ENCODE measurements around the gene GSG1L.

Gene GSG1L

GRCh38 chr16:27761816-27762215 is 301.7 kb downstream of the GSG1L start:
- ATAC-seq (replicated peaks), result no peak
- H3K27ac Mint-ChIP-seq, result no peak overlapping the region
- DNase-seq, result no peak
- no peaks in the 10 kb centered on the region for H3K27me3 Mint-ChIP-seq
- H3K9me3 Mint-ChIP-seq, result no peaks in the 10 kb centered on the region
- H3K4me1 Mint-ChIP-seq (ENCODE audit: low read depth in 2 of 2), result no peaks in the 10 kb centered on the region
- H3K36me3 Mint-ChIP-seq (ENCODE audit: insufficient read depth), result peaks cover 13% of the 10 kb centered on the region
- no peak overlapping the region for H3K4me3 Mint-ChIP-seq

GRCh38 chr16:27760789-27761176 is 302.7 kb downstream of the GSG1L start:
- H3K27ac Mint-ChIP-seq, result peak overlapping the region in 1 of 2 donors; percentile 35
- peaks cover 8% of the 10 kb centered on the region for H3K36me3 Mint-ChIP-seq (ENCODE audit: insufficient read depth)
- H3K9me3 Mint-ChIP-seq, result no peaks in the 10 kb centered on the region
- no peak overlapping the region for H3K4me3 Mint-ChIP-seq
- DNase-seq, result no peak
- no peaks in the 10 kb centered on the region for H3K27me3 Mint-ChIP-seq
- no peak for ATAC-seq (replicated peaks)
- H3K4me1 Mint-ChIP-seq (ENCODE audit: low read depth in 2 of 2), result no peaks in the 10 kb centered on the region

GRCh38 chr16:27759967-27760788 is 303.3 kb downstream of the GSG1L start:
- Mint-ChIP-seq H3K4me3 (no peak overlapping the region), H3K27ac (peak overlapping the region in 1 of 2 donors; percentile 35), H3K4me1 (ENCODE audit: low read depth in 2 of 2) (no peaks in the 10 kb centered on the region), H3K27me3 (no peaks in the 10 kb centered on the region), H3K36me3 (ENCODE audit: insufficient read depth) (peaks cover 9% of the 10 kb centered on the region), H3K9me3 (no peaks in the 10 kb centered on the region)
- ATAC-seq (replicated peaks), result no peak
- DNase-seq, result no peak

GRCh38 chr16:27759301-27759871 is 304.1 kb downstream of the GSG1L start:
- Mint-ChIP-seq H3K4me3 (no peak overlapping the region), H3K36me3 (ENCODE audit: insufficient read depth) (peaks cover 11% of the 10 kb centered on the region), H3K9me3 (no peaks in the 10 kb centered on the region), H3K27ac (no peak overlapping the region), H3K27me3 (no peaks in the 10 kb centered on the region), H3K4me1 (ENCODE audit: low read depth in 2 of 2) (peaks cover 0 to 2% of the 10 kb centered on the region in 2 donors)
- no peak for ATAC-seq (replicated peaks)
- DNase-seq, result no peak

- H3K4me1 Mint-ChIP-seq (ENCODE audit: low read depth in 2 of 2), result peaks cover 0 to 2% of the 10 kb centered on the region in 2 donors
- no peaks in the 10 kb centered on the region for H3K9me3 Mint-ChIP-seq
- no peak for DNase-seq
- no peaks in the 10 kb centered on the region for H3K27me3 Mint-ChIP-seq
- peak overlapping the region; percentile 13 to 20 for H3K27ac Mint-ChIP-seq
- no peak overlapping the region for H3K4me3 Mint-ChIP-seq
- peaks cover 15% of the 10 kb centered on the region for H3K36me3 Mint-ChIP-seq (ENCODE audit: insufficient read depth)
- ATAC-seq (replicated peaks), result no peak
Observed at GRCh38 chr16:27758544-27758943, 305.0 kb downstream of the GSG1L start.

GRCh38 chr16:27756206-27756970 is 307.1 kb downstream of the GSG1L start:
- peaks cover 11% of the 10 kb centered on the region for H3K36me3 Mint-ChIP-seq (ENCODE audit: insufficient read depth)

GRCh38 chr16:27754788-27755690 is 308.5 kb downstream of the GSG1L start:
- Mint-ChIP-seq H3K4me1 (ENCODE audit: low read depth in 2 of 2) (peaks cover 0 to 2% of the 10 kb centered on the region in 2 donors), H3K36me3 (ENCODE audit: insufficient read depth) (peaks cover 10% of the 10 kb centered on the region), H3K27ac (peak overlapping the region in 1 of 2 donors; percentile 24), H3K4me3 (no peak overlapping the region), H3K27me3 (no peaks in the 10 kb centered on the region), H3K9me3 (no peaks in the 10 kb centered on the region)
- DNase-seq (no peak), ATAC-seq (replicated peaks) (no peak)

More at GRCh38 chr16:27756206-27756970, 307.1 kb downstream of the GSG1L start:
- no peak for DNase-seq
- Mint-ChIP-seq H3K4me3 (no peak overlapping the region), H3K27ac (no peak overlapping the region), H3K27me3 (no peaks in the 10 kb centered on the region), H3K9me3 (no peaks in the 10 kb centered on the region), H3K4me1 (ENCODE audit: low read depth in 2 of 2) (peaks cover 0 to 2% of the 10 kb centered on the region in 2 donors)
- no peak for ATAC-seq (replicated peaks)

GRCh38 chr16:27753563-27753962 is 310.0 kb downstream of the GSG1L start:
- Mint-ChIP-seq H3K4me3 (no peak overlapping the region), H3K4me1 (ENCODE audit: low read depth in 2 of 2) (peaks cover 0 to 6% of the 10 kb centered on the region in 2 donors), H3K9me3 (no peaks in the 10 kb centered on the region), H3K36me3 (ENCODE audit: insufficient read depth) (peaks cover 13% of the 10 kb centered on the region), H3K27ac (peak overlapping the region in 1 of 2 donors; percentile 22), H3K27me3 (no peaks in the 10 kb centered on the region)
- DNase-seq (no peak), ATAC-seq (replicated peaks) (no peak)

- H3K4me3 Mint-ChIP-seq, result no peak overlapping the region
- H3K36me3 Mint-ChIP-seq (ENCODE audit: insufficient read depth), result peaks cover 13% of the 10 kb centered on the region
- peaks cover 6% of the 10 kb centered on the region in 2 donors for H3K4me1 Mint-ChIP-seq (ENCODE audit: low read depth in 2 of 2)
- ATAC-seq (replicated peaks), result no peak
- no peaks in the 10 kb centered on the region for H3K27me3 Mint-ChIP-seq
- H3K27ac Mint-ChIP-seq, result no peak overlapping the region
- no peaks in the 10 kb centered on the region for H3K9me3 Mint-ChIP-seq
- no peak for DNase-seq
Observed at GRCh38 chr16:27752241-27752640, 311.3 kb downstream of the GSG1L start.

GRCh38 chr16:27751676-27752075 is 311.8 kb downstream of the GSG1L start:
- ATAC-seq (replicated peaks), result no peak
- Mint-ChIP-seq H3K9me3 (no peaks in the 10 kb centered on the region), H3K36me3 (ENCODE audit: insufficient read depth) (peaks cover 13% of the 10 kb centered on the region), H3K4me3 (no peak overlapping the region), H3K27me3 (no peaks in the 10 kb centered on the region), H3K4me1 (ENCODE audit: low read depth in 2 of 2) (peaks cover 6% of the 10 kb centered on the region in 2 donors), H3K27ac (no peak overlapping the region)
- DNase-seq, result no peak

- Mint-ChIP-seq H3K4me1 (ENCODE audit: low read depth in 2 of 2) (peaks cover 6 to 7% of the 10 kb centered on the region in 2 donors), H3K36me3 (ENCODE audit: insufficient read depth) (peaks cover 13% of the 10 kb centered on the region), H3K27me3 (no peaks in the 10 kb centered on the region), H3K4me3 (no peak overlapping the region), H3K27ac (no peak overlapping the region), H3K9me3 (no peaks in the 10 kb centered on the region)
- ATAC-seq (replicated peaks) (no peak), DNase-seq (no peak)
Observed at GRCh38 chr16:27751233-27751632, 312.3 kb downstream of the GSG1L start.

GRCh38 chr16:27749946-27750345 is 313.6 kb downstream of the GSG1L start:
- ATAC-seq (replicated peaks) (no peak), DNase-seq (no peak)
- Mint-ChIP-seq H3K36me3 (ENCODE audit: insufficient read depth) (peaks cover 8% of the 10 kb centered on the region), H3K9me3 (no peaks in the 10 kb centered on the region), H3K4me1 (ENCODE audit: low read depth in 2 of 2) (peaks cover 6 to 9% of the 10 kb centered on the region in 2 donors), H3K27ac (no peak overlapping the region), H3K27me3 (no peaks in the 10 kb centered on the region), H3K4me3 (no peak overlapping the region)

- Mint-ChIP-seq H3K36me3 (ENCODE audit: insufficient read depth) (peaks cover 8% of the 10 kb centered on the region), H3K4me1 (ENCODE audit: low read depth in 2 of 2) (peaks cover 6 to 8% of the 10 kb centered on the region in 2 donors), H3K27ac (no peak overlapping the region), H3K9me3 (no peaks in the 10 kb centered on the region), H3K27me3 (no peaks in the 10 kb centered on the region), H3K4me3 (no peak overlapping the region)
- ATAC-seq (replicated peaks) (no peak), DNase-seq (no peak)
Observed at GRCh38 chr16:27749547-27749875, 314.0 kb downstream of the GSG1L start.
